GM10248 (cell line): ENCODE measurements around the gene RAB26.

Source experiments
- CTCF ChIA-PET: fragments of 300-600 bp; sonication (Branson Sonifier 250); formaldehyde crosslinking; extraction: SDS; loops from one replicate; lab custom pipeline; 2021; ENCODE audit warnings: antibody characterized with exemption; lab: Yijun Ruan, JAX
- POLR2A ChIA-PET: fragments of 350-650 bp; sonication (Branson Sonifier 250); formaldehyde crosslinking; extraction: SDS; loops from one replicate; lab custom pipeline; 2020; ENCODE audit warnings: antibody characterized with exemption; lab: Yijun Ruan, JAX
- DNase-seq: peaks from one replicate; pipeline ENCODE4 v3.0.0; 2012; ENCODE audit errors: extremely low spot score
- TF ChIP-seq, protein P1 (sequence below): IDR thresholded peaks from 2 replicates; pipeline ENCODE4 v1.5.1; 2012; ENCODE audit warnings: mild to moderate bottlenecking, low read depth; ENCODE audit errors: extremely low read depth, missing control alignments, control extremely low read depth

Gene RAB26

DNA sequence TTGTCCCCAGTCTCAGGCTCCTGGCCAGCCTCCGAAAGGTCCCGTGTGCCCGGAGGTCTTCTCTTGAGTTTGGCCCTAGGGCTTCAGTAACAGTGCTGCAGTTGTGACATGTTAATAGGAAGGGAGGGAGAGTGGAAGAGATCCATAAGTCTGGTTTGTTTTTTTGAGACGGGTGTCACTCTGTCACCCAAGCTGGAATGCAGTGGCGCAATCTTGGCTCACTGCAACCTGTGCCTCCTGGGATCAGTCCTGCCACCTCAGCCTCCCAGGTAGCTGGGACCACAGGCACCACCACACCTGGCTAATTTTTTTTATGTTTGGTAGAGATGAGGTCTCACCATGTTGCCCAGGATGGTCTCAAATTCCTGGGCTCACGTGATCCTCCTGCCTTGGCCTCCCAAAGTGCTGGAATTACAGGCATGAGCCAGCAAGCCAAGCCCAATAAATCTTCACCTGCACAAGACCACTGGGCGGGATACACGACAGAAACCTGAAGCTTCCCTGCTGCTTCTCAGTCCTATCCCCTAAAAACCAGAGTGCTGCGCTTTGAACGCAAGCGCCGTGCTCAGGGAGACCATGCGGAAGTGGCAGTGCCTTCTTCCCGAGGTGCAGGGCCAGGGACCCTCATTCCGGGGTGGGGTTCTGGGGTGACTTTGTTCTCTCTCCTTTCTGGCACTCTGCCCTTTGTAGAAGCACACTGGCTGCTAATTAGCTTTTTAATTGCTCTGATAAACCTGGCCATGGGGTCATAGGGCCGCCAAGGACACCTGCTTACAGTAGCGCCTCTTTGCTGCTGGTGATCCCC lies 18.0 kb downstream of the RAB26 start:
- CTCF ChIA-PET, result no interaction called here
- TF ChIP-seq, protein P1, sequence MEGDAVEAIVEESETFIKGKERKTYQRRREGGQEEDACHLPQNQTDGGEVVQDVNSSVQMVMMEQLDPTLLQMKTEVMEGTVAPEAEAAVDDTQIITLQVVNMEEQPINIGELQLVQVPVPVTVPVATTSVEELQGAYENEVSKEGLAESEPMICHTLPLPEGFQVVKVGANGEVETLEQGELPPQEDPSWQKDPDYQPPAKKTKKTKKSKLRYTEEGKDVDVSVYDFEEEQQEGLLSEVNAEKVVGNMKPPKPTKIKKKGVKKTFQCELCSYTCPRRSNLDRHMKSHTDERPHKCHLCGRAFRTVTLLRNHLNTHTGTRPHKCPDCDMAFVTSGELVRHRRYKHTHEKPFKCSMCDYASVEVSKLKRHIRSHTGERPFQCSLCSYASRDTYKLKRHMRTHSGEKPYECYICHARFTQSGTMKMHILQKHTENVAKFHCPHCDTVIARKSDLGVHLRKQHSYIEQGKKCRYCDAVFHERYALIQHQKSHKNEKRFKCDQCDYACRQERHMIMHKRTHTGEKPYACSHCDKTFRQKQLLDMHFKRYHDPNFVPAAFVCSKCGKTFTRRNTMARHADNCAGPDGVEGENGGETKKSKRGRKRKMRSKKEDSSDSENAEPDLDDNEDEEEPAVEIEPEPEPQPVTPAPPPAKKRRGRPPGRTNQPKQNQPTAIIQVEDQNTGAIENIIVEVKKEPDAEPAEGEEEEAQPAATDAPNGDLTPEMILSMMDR, result no peak
- POLR2A ChIA-PET, result interaction anchor here (1.1 to 3.8 kb wide), 2 partner anchors 11 kb away, joined by 4 to 15 read pairs; partner anchors contain the start of gene TRAF7
- no peak for DNase-seq

GRCh38 chr16:2167068-2167638 lies 18.7 kb downstream of the RAB26 start:
- no peak for DNase-seq
- POLR2A ChIA-PET, result interaction anchor here (3.8 kb wide), 1 partner anchor 12 kb away, joined by 15 read pairs; the partner anchor contains the start of gene TRAF7
- CTCF ChIA-PET, result interaction anchor here (1.1 to 1.4 kb wide), 3 partner anchors 7 to 145 kb away, joined by 3 to 4 read pairs (median 3); no protein-coding TSS in a partner anchor
- TF ChIP-seq, protein P1, result no peak

- no peak for DNase-seq
- TF ChIP-seq, protein P1, result no peak
- ChIA-PET POLR2A (interaction anchor here (3.8 kb wide), 1 partner anchor 15 kb away, joined by 15 read pairs; the partner anchor contains the start of gene TRAF7), CTCF (interaction anchor here (1.6 kb wide), 1 partner anchor 29 kb away, joined by 4 read pairs; no protein-coding TSS in a partner anchor)
Measured at GRCh38 chr16:2170080-2170479, 21.7 kb downstream of the RAB26 start.

- TF ChIP-seq, protein P1, result no peak
- ChIA-PET CTCF (interaction anchor here (1.6 to 1.7 kb wide), 2 partner anchors 16 to 30 kb away, joined by 3 to 4 read pairs; partner anchors contain the start of gene TRAF7), POLR2A (no interaction called here)
- DNase-seq, result no peak
Measured at GRCh38 chr16:2170587-2171435, 22.4 kb downstream of the RAB26 start.

- no peak for DNase-seq
- ChIA-PET CTCF (interaction anchor here (1.7 kb wide), 1 partner anchor 16 kb away, joined by 3 read pairs; the partner anchor contains the start of gene TRAF7), POLR2A (interaction anchor here (3.1 kb wide), 1 partner anchor 16 kb away, joined by 12 read pairs; the partner anchor contains the start of gene TRAF7)
- TF ChIP-seq, protein P1, result no peak
Measured at GRCh38 chr16:2171601-2172178, 23.3 kb downstream of the RAB26 start.
